Measurements from ENCODE around the gene ITK.
A peak's percentile ranks its signal among the peaks of the same experiment; 100 is the strongest.
"Not testable (repeated sequence)": the region's sequence is repeated elsewhere in the genome, so short reads cannot be mapped to it uniquely, and the experiment has no call there.

The ITK gene

DNA sequence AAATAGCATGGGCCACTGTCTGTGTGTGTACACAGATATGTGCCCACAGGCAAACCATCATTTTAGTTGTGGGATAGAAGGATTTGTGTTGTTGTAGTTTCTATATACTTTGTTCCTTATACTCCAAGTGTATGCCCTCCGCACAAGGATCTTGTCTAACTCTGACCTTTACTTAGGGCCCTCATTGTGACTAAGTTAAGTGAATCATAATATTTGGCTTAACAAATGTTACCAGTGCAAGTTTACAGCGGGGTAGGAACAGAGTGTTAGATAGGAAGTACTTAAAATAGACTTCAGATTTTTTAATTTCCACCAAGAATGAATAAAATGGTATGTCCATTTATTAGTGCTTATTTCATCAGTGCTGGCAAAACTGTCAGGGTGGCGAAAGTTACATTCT, 55.8 kb downstream of the ITK start:
- no peak for DNase-seq (ENCODE audit: insufficient read length, low spot score)
- FAIRE-seq, result no peak

DNA sequence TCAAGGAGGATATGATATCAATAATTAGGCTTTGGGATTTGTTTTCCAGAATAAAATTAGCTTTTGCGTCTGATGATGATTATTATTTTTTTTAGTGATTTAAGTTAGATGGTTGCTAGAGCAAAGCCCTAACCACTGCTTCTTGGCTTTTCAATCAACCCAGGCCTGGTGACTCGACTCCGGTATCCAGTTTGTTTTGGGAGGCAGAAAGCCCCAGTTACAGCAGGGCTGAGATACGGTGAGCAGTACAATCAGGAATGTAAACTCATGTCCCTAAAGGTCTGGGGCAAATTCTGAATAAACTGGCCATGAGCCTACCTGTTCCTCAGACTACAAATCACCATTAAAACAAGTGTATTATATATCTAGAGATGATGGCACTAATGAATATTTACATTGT, 60.8 kb downstream of the ITK start:
- DNase-seq (ENCODE audit: insufficient read length, low spot score) (no peak), FAIRE-seq (no peak)

DNA sequence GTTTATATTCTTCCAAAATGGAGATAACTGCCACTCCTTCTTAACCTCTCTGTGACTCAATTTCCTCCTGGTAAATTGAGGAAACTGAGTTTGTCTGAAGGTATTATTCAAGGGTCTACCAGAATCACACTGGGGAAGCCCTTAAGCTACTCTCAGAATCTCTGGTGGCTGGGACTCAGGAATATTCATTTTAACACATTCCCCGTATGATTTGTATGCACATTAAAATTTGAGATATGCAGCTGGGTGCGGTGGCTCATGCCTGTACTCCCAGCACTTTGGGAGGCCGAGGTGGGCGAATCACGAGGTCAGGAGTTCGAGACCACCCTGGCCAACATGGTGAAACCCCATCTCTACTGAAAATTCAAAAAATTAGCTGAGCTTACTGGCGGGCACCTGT, 64.1 kb downstream of the ITK start:
- not testable (repeated sequence) for FAIRE-seq; DNase-seq (ENCODE audit: insufficient read length, low spot score)

DNA sequence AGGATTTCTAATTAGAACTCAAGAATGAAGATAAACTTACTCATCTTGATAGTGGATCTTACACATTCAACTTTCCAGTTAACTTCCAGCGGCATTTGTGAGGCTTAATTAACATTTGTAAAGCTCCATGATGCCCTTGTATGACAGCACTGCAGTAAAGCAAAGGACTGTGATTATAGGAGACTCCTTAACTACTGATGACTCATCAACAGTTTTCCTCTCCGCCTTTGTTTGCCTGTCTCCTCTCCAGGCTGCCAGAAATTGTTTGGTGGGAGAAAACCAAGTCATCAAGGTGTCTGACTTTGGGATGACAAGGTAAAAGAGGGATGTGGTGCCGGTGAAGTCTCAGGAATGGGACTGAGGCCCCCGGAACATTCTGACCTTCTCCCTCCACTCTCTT, 64.8 kb downstream of the ITK start:
- DNase-seq (ENCODE audit: insufficient read length, low spot score), result no peak
- FAIRE-seq, result no peak

DNA sequence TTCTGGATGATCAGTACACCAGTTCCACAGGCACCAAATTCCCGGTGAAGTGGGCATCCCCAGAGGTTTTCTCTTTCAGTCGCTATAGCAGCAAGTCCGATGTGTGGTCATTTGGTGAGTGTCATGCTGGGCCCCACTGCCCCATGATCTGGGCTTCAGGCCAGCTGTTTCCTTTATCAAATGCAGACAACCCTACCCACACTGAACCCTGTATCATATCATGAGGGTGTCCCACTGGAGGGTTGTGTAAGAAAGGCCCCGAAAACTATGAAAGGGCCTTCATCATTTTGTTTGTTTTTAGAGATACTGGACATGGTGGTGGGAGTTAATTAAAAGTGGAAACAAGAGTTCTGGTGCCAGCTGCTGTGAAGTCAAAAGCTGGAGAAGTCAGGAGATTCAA, 65.2 kb downstream of the ITK start:
- DNase-seq (ENCODE audit: insufficient read length, low spot score), result no peak
- FAIRE-seq, result no peak

DNA sequence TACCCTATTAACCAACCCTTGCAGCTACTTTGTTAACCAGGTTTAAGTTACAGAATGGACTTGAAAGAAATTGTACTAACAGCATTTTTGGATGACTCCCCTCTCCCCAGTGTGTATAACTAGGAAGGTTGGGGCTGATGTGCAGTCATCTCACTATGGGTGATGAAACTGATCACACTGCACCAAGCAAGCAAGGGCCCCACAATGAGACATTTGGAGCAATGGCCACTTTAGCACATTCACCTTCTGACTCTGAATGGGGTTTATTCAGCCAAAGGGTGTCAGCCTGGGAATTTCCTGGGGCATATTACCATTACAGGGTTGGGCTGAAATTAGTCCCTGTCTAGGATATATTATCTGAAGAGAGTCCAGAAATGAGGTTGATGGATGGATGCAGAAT, 66.6 kb downstream of the ITK start:
- DNase-seq (ENCODE audit: insufficient read length, low spot score), result no peak
- FAIRE-seq, result no peak

DNA sequence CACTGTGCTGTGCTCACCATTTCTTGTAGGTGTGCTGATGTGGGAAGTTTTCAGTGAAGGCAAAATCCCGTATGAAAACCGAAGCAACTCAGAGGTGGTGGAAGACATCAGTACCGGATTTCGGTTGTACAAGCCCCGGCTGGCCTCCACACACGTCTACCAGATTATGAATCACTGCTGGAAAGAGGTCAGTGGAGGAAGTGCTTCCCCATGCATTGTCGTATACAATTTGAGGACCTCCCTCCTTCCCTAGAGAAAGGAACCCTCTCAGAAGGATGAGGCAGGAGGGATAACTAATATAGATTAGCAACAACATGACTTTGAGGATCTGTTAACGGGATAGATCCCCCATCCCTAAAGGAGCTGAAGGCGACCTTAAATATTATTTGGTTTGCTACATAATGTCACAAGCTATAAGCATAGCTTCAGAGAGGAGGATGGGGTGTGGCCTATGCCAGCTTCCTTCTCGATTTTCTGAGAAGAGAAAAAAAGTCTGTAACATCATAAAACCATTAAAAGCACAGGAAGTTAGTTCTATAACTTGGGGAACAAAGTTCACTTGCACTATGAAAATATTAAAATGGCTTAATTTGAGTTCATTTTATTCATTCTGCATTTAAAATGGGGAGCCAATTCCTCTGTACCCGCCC, 68.3 kb downstream of the ITK start:
- FAIRE-seq (no peak), DNase-seq (ENCODE audit: insufficient read length, low spot score) (no peak)

DNA sequence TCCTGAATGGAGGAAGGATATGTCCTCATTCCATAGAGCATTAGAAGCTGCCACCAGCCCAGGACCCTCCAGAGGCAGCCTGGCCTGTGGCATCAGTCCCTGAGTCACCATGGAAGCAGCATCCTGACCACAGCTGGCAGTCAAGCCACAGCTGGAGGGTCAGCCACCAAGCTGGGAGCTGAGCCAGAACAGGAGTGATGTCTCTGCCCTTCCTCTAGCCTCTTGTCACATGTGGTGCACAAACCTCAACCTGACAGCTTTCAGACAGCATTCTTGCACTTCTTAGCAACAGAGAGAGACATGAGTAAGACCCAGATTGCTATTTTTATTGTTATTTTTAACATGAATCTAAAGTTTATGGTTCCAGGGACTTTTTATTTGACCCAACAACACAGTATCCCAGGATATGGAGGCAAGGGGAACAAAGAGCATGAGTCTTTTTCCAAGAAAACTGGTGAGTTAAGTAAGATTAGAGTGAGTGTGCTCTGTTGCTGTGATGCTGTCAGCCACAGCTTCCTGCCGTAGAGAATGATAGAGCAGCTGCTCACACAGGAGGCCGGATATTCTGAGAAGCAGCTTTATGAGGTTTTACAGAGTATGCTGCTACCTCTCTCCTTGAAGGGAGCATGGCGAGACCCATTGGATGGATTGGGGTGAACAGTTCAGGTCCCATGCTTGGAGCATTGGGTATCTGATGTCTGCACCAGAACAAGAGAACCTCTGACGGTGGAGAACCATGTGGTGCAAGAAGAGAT, 72.2 kb downstream of the ITK start:
- no peak for DNase-seq (ENCODE audit: insufficient read length, low spot score)
- no peak for FAIRE-seq

DNA sequence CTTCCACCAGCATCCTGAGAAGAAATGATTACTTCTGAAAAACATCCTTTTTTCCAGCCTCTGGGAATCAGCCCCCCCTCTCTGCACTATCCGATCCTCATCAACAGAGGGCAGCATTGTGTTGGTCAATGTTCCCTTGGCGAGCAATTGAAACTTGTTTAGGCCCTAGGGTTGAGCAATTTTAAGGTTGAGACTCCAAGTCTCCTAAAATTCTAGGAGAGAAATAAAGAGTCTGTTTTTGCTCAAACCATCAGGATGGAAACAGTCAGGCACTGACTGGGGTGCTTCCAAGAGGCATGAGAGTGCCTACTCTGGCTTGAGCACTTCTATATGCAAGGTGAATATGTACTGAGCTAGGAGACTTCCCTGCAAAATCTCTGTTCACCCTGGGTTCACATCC, 72.9 kb downstream of the ITK start:
- FAIRE-seq (no peak), DNase-seq (ENCODE audit: insufficient read length, low spot score) (peak; percentile 54)

DNA sequence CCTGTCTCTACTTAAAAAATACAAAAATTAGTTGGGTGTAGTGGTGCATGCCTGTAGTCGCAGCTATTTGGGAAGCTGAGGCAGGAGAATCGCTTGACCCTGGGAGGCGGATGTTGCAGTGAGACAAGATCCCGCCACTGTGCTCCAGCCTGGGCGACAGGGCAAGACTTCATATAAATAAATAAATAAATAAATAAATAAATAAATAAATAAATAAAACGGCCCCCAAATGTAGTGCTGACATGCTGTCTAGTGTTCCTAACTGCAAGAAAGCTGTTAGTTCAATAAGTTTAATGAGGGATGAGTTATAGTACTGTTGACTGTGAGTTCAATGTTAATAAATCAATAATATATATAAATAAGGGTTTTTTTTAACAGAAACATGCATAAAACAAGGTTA, 77.8 kb downstream of the ITK start:
- no peak for FAIRE-seq
- no peak for DNase-seq (ENCODE audit: insufficient read length, low spot score)

DNA sequence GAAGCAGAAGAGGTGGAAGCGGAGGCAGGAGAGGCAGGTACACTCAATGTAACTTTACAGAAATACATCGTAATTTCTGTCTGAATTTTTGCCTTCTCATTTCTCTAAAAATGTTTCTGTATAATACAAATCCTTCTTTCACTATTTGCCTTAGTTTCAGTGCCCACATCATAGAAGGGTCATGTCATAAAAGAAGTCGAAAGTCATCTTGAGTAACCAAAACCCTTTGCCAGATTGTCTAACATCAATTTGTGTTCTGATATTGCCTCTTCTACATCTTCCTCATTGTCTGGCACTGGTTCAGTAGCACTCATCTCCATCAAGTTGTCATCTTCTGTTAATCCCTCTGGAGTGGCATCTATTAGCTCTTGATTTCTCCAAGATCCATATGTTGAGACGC, 79.1 kb downstream of the ITK start:
- no peak for DNase-seq (ENCODE audit: insufficient read length, low spot score)

DNA sequence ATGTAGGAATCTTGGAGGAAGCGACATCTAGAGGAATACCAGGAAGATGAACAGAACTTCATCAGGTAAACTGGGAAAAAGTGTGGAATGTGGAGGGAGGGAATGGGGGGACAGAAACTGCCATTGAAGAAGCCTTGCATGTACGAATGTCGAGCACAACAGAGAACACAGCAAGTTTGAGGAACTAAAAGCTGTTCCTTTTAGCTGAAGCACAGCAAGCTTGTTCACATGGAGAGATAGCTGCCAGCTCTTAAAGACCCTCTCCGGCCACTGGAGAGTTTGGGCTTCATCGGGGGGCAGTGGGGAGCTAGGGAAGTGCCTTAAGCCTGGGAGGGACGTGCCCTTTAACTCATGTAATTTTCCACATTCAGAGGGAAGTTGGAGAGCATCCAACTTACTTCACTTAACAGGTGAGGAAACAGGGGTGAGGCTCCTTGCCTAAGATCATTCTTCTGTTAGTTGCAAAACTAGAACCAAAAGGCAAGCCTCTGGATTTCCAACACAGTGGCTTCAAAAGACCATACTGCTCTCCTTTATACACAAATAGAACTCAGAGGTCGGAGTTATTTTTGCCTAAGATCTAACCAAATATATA, 83.0 kb downstream of the ITK start:
- FAIRE-seq, result no peak
- no peak for DNase-seq (ENCODE audit: insufficient read length, low spot score)

More for the DNA sequence above, 79.1 kb downstream of the ITK start:
- FAIRE-seq, result no peak

DNA sequence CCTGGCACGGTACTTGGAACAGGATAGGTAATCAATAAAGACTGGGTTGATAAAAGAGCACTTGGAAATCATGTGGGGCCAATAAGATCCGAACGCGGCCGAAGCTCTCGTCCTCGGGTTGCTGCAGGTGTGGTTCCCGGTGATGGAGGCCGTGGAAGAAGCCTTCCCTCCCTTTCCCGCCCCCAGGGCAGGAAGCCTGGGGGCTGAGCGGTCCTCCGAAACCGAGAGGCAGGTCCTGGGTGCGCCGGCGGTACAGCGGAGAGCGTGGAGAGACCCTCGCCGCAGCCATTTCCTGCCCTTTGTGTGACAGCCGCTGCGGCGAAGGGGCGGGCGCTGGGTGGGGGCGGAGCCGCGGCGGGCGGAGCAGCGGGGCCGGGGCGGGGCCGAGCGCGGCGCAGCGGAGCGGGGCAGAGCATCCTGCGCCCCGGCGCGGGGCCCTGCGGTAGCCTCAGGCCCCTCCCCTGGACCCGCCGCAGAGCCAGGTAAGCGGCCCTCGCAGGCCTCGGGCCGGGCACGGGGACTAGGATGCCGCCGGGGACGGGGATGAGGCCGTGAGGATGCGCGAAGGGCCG, 85.2 kb downstream of the ITK start, which contains the start of gene CYFIP2:
TSS of gene CYFIP2 (plus strand) at position 410 of the 572 bp plus-strand sequence. CDS start 19,239 bp downstream, outside the sequence.
- DNase-seq (ENCODE audit: insufficient read length, low spot score), result peak; percentile 60

DNA sequence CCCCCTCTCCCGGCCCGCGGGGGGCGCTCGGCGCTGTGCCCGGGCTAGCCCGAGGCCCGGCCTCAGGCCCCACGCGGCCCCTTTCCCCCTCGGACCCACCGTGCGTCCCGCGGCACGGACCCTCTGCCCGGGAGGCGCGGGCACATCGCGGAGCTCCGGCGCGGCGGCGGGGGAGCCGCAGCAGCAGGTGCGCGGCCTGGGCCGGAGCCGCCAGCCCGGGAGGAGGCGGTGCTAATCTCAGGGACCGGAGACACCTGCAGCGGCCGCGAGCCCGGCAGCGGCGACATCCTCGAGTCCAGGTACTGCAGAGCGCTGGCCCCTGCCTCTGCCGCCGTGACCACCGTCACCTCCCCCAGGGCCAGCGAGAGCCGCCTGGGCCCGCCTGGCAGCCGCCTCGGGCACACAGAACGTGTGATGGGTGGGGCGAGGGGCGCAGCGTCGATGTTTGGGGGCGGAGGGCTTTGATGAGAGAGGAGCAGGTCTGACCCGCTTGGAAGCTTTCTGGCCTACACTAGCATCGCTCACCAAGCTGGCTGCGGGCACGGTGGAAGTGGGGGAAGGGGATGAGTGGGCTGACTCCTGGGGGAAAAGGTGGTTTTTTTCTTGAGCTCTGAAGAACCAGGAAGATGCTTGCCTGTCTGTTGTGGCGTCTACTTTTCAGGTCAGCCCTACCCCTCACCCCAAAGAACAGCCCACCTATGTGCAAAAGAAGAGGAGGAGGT, 85.8 kb downstream of the ITK start:
- FAIRE-seq, result no peak
- DNase-seq (ENCODE audit: insufficient read length, low spot score), result no peak

More for the DNA sequence above, 85.2 kb downstream of the ITK start, which contains the start of gene CYFIP2:
- no peak for FAIRE-seq

DNA sequence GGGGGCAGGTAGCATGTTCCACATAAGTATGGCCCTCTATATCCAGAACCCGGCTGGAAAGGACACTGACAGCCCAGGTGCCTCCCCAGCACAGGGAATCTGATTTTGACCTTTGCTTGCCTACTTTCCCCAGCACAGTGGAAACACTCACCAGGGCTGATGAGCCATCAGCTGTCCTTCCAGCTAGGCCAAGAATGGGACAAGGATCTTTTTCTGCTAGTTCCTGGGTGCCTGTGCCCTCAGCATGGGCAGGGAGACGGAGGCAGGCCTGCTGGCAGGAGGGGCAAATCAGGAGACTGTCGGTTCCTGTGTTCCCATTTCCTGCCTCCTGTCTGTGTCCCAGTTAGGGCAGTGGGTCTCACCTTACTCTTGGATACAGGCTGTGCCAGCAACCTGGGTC, 86.4 kb downstream of the ITK start:
- no peak for DNase-seq (ENCODE audit: insufficient read length, low spot score)
- FAIRE-seq, result no peak

DNA sequence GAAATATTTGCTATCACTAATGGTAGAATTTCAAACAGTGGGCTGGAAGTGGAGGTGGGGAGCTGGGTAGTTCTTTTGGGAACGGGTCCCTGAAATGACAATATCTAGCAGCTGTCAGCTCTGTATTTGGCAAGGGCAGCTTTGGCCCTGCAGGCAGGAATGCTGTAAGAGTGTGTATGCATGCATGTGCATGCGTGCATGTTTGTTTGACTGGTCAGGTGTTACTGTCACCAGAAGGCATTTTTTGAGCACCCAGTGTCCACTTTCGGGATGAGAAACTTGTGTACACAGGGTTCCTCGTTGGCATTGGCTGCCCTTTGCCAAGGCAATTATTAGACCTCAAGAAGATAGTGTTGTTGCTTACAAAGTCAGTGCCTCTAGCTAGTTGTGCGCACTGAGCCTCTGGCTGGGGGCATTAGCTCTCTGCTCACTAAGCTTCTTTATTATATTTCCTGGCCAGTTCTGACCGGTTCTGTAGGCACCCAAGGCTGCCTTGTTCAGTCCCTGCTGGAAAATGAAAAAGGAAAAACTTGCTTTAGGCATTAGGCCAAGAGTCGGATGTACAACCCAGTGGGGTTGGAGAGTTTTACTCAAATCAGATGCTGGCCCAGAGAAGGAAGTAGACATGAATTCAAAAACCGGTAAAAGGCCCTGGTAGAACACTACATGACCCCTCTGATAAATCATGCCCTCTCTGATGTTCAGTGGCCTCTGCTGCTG, 87.3 kb downstream of the ITK start:
- FAIRE-seq (no peak), DNase-seq (ENCODE audit: insufficient read length, low spot score) (no peak)

DNA sequence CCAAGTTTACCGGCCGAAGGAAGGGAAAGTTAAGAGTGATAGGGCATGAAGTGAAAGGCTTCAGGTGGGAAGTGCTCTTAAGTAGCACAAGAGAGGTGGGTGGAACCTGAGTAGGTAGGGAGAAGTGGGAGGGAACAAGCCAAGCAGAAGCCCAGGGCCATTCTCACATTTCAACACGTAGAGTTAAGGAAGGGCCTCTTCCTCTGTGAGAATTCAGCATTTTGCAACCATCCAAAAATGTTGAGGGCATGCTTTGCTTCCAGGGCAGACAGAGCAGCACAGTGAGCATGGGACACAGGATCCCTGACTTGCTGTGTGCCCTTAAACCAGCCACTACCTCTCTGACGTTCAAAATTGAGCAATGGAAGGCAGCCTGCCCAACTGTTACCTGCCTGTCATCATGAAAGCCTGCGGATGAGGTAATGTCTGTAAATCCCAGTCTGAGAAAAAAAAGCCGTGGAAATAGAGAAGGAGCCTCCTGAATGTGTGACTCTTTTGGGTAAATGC, 88.6 kb downstream of the ITK start:
- DNase-seq (ENCODE audit: insufficient read length, low spot score) (no peak), FAIRE-seq (no peak)

DNA sequence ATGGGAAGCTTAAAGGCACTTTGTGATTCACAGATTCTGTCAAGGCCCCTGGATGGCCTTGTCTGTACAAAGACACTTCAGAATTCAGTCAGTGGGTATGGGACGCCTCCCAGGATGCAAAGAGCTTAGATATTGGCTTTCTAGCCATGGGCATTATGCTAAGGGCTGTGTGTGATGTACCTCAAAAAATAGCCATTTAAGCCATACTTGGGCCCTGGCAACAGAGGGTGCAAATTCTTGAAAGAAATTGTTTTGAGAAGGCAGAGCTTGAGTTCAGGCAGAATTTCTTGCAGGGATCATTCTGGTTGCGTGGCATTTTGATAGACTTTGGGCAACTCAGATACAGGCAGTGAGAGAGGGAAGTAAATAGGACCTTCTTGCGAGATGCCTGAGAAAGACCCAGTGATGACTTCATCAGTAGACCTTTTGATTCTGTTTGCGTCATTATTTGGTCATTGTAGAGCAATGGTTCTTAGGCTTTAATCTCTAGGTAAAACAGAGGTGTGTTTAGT, 89.2 kb downstream of the ITK start:
- no peak for DNase-seq (ENCODE audit: insufficient read length, low spot score)
- no peak for FAIRE-seq

DNA sequence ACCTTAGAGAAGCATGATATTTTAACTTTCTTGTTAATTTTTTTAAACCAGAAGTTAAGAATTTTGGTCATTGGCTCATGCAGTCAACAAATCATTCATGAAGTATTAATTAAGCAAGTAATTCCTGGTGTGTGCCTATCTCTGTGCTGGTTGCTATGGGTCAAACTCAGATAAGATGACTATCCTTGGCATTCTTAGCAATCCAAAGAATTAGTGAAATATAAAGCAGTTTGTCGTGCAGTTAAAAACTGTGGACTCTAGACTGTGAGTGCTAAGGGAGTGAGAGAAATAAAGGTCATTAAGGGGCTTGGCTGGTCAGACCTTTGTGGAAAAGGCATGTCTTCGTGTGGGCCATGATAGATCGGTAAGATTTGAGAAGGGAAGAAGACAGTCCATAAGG, 90.1 kb downstream of the ITK start:
- no peak for FAIRE-seq
- DNase-seq (ENCODE audit: insufficient read length, low spot score), result no peak

DNA sequence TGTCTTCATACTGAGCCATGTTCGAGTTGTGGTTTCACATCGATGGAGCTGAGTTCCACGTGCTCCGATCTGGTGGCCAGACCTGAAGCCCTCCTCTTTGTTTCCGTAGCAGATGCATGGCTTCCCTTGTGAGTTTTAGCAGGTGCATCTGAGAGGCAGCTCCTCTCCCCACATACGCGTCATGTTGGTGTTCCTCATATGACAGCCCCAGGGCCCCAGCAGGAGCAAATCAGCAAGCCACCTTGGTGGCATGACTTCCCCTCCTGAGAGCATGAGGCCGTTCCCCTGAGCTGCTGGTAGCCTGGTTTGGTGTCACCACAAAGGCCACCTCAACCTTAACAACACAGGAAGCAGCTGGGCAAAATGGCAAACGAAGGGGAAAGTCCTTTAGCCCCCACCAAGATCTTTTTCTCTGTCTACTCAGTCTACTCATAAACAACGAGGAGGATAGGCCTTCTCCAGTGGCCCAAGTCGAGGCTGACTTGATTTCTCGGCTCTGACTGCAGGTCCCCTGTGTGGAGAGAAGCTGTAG, 91.2 kb downstream of the ITK start:
- DNase-seq (ENCODE audit: insufficient read length, low spot score) (no peak), FAIRE-seq (no peak)

Measured in HTR-8/SVneo (cell line).